Activated naive CD4-positive, alpha-beta T cell treated with anti-CD3 and anti-CD28 coated beads, Interleukin-2, amount 10 ng/mL, durations not matched to agents 5 hours and 36 hours (primary cell): ENCODE measurements around the gene TUBB6. TPM values are rescaled to one million over a fixed set of nuclear protein-coding genes. Genes with fewer than 3 reads are reported as not detected.

Experiments used
- total RNA-seq, 2 experiments: library from RNA; stranded (reverse); gene quantifications; one replicate each; pipeline ENCODE4 v1.2.3, GENCODE V29; 2021

TUBB6 gene
- 1 to 10 TPM; 1.7 to 1.9 TPM for total RNA-seq

GRCh38 chr18:12307701-12308385, at the start of gene TUBB6:
Gene TUBB6 (plus strand): TSS chr18:12308241. CDS start chr18:12308293, 52 bp downstream.

Other genes with a start within 250 kb of the TUBB6 start
- gene ANKRD62, start 214.4 kb upstream of the TUBB6 start, total RNA-seq: not detected
- not detected for gene CIDEA, start 53.9 kb upstream of the TUBB6 start, total RNA-seq
- 10 to 100 TPM; 36.7 to 41.0 TPM for gene AFG3L2, start 69.0 kb downstream of the TUBB6 start, total RNA-seq
- gene PRELID3A, start 99.7 kb downstream of the TUBB6 start, total RNA-seq: 1 to 10 TPM; 2.0 to 2.9 TPM